Gastrocnemius medialis (tissue), 4 donors: ENCODE data around the gene TRPC3. TPM values are rescaled to one million over a fixed set of nuclear protein-coding genes. Genes with fewer than 3 reads are reported as not detected.

ENCODE experiments used
- ATAC-seq, 2 donors: fragments of 150-250 bp; one replicate each; pipeline ENCODE4 v1.9.1; 2016
- DNase-seq, 2 donors: peaks; one replicate each; pipeline ENCODE4 v3.0.0-alpha.2; 2019
- H3K27ac ChIP-seq, 4 donors: fragments of 200-600 bp; sonication (generic); 1 replicate in 1 of 4; 2 replicates in 3 of 4; pipeline ENCODE4 v1.5.1; 2016 to 2018; ENCODE audit warnings: mild to moderate bottlenecking in 2 of 4, moderate library complexity in 1 of 4
- H3K27me3 ChIP-seq, 3 donors: fragments of 200-600 bp; sonication (generic) in 2 of 3; 1 replicate in 1 of 3; 2 replicates in 2 of 3; pipeline versions ENCODE4 v1.5.1 to v1.6.0; 2016 to 2019; ENCODE audit warnings: mild to moderate bottlenecking in 1 of 3, moderate library complexity in 1 of 3
- H3K36me3 ChIP-seq, 2 donors: fragments of 200-600 bp; sonication (generic) in 1 of 2; one replicate each; pipeline ENCODE4 v1.5.1; 2017 to 2018
- H3K4me1 ChIP-seq, 2 donors: fragments of 200-600 bp; sonication (generic) in 1 of 2; one replicate each; pipeline ENCODE4 v1.5.1; 2016 to 2017; ENCODE audit warnings: mild to moderate bottlenecking in 2 of 2
- H3K4me3 ChIP-seq, 4 donors: fragments of 200-600 bp; sonication (generic) in 3 of 4; 1 replicate in 1 of 4; 2 replicates in 3 of 4; pipeline ENCODE4 v1.5.1; 2016 to 2019; ENCODE audit warnings: mild to moderate bottlenecking in 2 of 4
- H3K9me3 ChIP-seq, 3 donors: fragments of 200-600 bp; sonication (generic) in 2 of 3; 1 replicate in 1 of 3; 2 replicates in 2 of 3; pipeline ENCODE4 v1.5.1; 2016 to 2019
- CTCF ChIP-seq, 5 experiments: fragments of 450-650 bp in 3 of 5; fragments of 200-600 bp in 2 of 5; sonication (generic) in 2 of 5; IDR thresholded peaks in 4 of 5; conservative IDR thresholded peaks in 1 of 5; 1 replicate in 4 of 5; 2 replicates in 1 of 5; pipeline ENCODE4 v1.5.1; 2016 to 2019; ENCODE audit warnings: antibody characterized with exemption in 5 of 5, mild to moderate bottlenecking in 3 of 5, moderate library complexity in 3 of 5
- POLR2A ChIP-seq, 2 donors: fragments of 450-650 bp; IDR thresholded peaks; one replicate each; pipeline ENCODE4 v1.6.1; 2017; ENCODE audit warnings: antibody characterized with exemption in 2 of 2, mild to moderate bottlenecking in 2 of 2, moderate library complexity in 2 of 2
- in situ Hi-C, 4 donors: fragments of 200-750 bp; cut with MboI; loops; one replicate each; pipeline versions ENCODE4 v1.15.0 to v1.8.0; 2017; ENCODE audit warnings: low sequenced_read_pairs in 4 of 4
- intact Hi-C: fragments of 100-400 bp; cut with DNase I; formaldehyde crosslinking; loops from one replicate; pipeline ENCODE4 v1.15.1; 2023; ENCODE audit warnings: low total_unique reads
- total RNA-seq, 4 donors: library from RNA; depleted of rRNA; stranded (reverse); fragments of >200 nt; gene quantifications; one replicate each; pipeline versions ENCODE4 v1.1.0 to v1.2.3, GENCODE V29; 2016

Gene TRPC3
- total RNA-seq, 4 donors from 2014 or later = 0.09 TPM; not detected in 3

- H3K27me3 ChIP-seq = no peaks in the 10 kb centered on the region
- no peak for TF ChIP-seq CTCF (IDR thresholded peaks at IDR 0.05 in 4 of 5, conservative IDR thresholded peaks at IDR 0.05 in 1 of 5)
- no peak for TF ChIP-seq POLR2A (IDR thresholded peaks at IDR 0.05)
- no peak for ATAC-seq
- H3K9me3 ChIP-seq = no peaks in the 10 kb centered on the region
- in situ Hi-C loops = no loop called here
- H3K27ac ChIP-seq = no peak overlapping the region
- H3K4me3 ChIP-seq = no peak overlapping the region
- intact Hi-C loops = no loop called here
- H3K4me1 ChIP-seq = no peaks in the 10 kb centered on the region
- no peak for DNase-seq
- H3K36me3 ChIP-seq = no peaks in the 10 kb centered on the region
Measured at GRCh38 chr4:121978172-121978516, 26.3 kb upstream of the TRPC3 start.

GRCh38 chr4:121977251-121978171 lies 25.7 kb upstream of the TRPC3 start:
- TF ChIP-seq CTCF (IDR thresholded peaks at IDR 0.05 in 4 of 5, conservative IDR thresholded peaks at IDR 0.05 in 1 of 5) (no peak), POLR2A (IDR thresholded peaks at IDR 0.05) (no peak)
- DNase-seq (no peak), ATAC-seq (no peak)
- Histone ChIP-seq H3K4me3 (no peak overlapping the region), H3K9me3 (no peaks in the 10 kb centered on the region), H3K4me1 (no peaks in the 10 kb centered on the region), H3K36me3 (no peaks in the 10 kb centered on the region), H3K27me3 (no peaks in the 10 kb centered on the region), H3K27ac (no peak overlapping the region)
- in situ Hi-C loops = no loop called here
- intact Hi-C loops = no loop called here

GRCh38 chr4:121975784-121976183 lies 23.9 kb upstream of the TRPC3 start:
- no peaks in the 10 kb centered on the region for H3K9me3 ChIP-seq
- intact Hi-C loops (no loop called here), in situ Hi-C loops (no loop called here)
- ATAC-seq = no peak
- H3K36me3 ChIP-seq = no peaks in the 10 kb centered on the region
- no peak for DNase-seq
- H3K4me1 ChIP-seq = no peaks in the 10 kb centered on the region
- no peak overlapping the region for H3K4me3 ChIP-seq
- TF ChIP-seq CTCF (IDR thresholded peaks at IDR 0.05 in 4 of 5, conservative IDR thresholded peaks at IDR 0.05 in 1 of 5) = no peak
- H3K27me3 ChIP-seq = no peaks in the 10 kb centered on the region
- H3K27ac ChIP-seq = no peak overlapping the region

- DNase-seq = no peak
- no peaks in the 10 kb centered on the region for H3K4me1 ChIP-seq
- intact Hi-C loops (no loop called here), in situ Hi-C loops (no loop called here)
- no peak for ATAC-seq
- no peaks in the 10 kb centered on the region for H3K36me3 ChIP-seq
- no peaks in the 10 kb centered on the region for H3K9me3 ChIP-seq
- TF ChIP-seq CTCF (IDR thresholded peaks at IDR 0.05 in 4 of 5, conservative IDR thresholded peaks at IDR 0.05 in 1 of 5) = no peak
- TF ChIP-seq POLR2A (IDR thresholded peaks at IDR 0.05) = no peak
- H3K27me3 ChIP-seq = no peaks in the 10 kb centered on the region
- H3K4me3 ChIP-seq = no peak overlapping the region
- no peak overlapping the region for H3K27ac ChIP-seq
Measured at GRCh38 chr4:121973816-121974215, 22.0 kb upstream of the TRPC3 start.
